Naive B cell (primary cell): Measurements from ENCODE around the gene HOXA13. TPM values are rescaled to one million over a fixed set of nuclear protein-coding genes. Genes with fewer than 3 reads are reported as not detected.

ENCODE experiments used
- ATAC-seq, 2 donors: fragments of 150-1000 bp; cut with Tn5 transposase; 2 replicates each; pipeline ENCODE4 v1.10.0; 2021; ENCODE audit warnings: low read depth in 2 of 2, mild to moderate bottlenecking in 2 of 2, moderate library complexity in 2 of 2
- DNase-seq: peaks from one replicate; pipeline ENCODE4 v3.0.0; 2022
- H3K27ac Mint-ChIP-seq, 6 donors: one replicate each; pipeline ENCODE4 v1.8.0; 2020 to 2022; ENCODE audit warnings: mild to moderate bottlenecking in 6 of 6, mixed read lengths in 6 of 6, moderate library complexity in 5 of 6, inconsistent platforms in 2 of 6
- H3K27me3 Mint-ChIP-seq, 3 donors: one replicate each; pipeline ENCODE4 v1.8.0; 2021 to 2022; ENCODE audit warnings: mixed read lengths in 3 of 3, mild to moderate bottlenecking in 1 of 3
- H3K36me3 Mint-ChIP-seq, 2 donors: one replicate each; pipeline ENCODE4 v1.8.0; 2020 to 2022; ENCODE audit warnings: mixed read lengths in 2 of 2, inconsistent platforms in 1 of 2, mild to moderate bottlenecking in 1 of 2
- H3K4me1 Mint-ChIP-seq, 3 donors: one replicate each; pipeline ENCODE4 v1.8.0; 2020 to 2022; ENCODE audit warnings: mixed read lengths in 3 of 3, inconsistent platforms in 1 of 3, mild to moderate bottlenecking in 1 of 3, moderate library complexity in 1 of 3
- H3K4me3 Mint-ChIP-seq, 8 donors: one replicate each; pipeline ENCODE4 v1.8.0; 2020 to 2022; ENCODE audit warnings: mild to moderate bottlenecking in 8 of 8, mixed read lengths in 8 of 8, moderate library complexity in 8 of 8, inconsistent platforms in 2 of 8
- H3K9me3 Mint-ChIP-seq, 7 donors: one replicate each; pipeline ENCODE4 v1.8.0; 2020 to 2022; ENCODE audit warnings: mixed read lengths in 7 of 7, mild to moderate bottlenecking in 5 of 7, inconsistent platforms in 2 of 7, moderate library complexity in 1 of 7
- polyA plus RNA-seq, 6 donors: library from polyadenylated mRNA; unstranded; fragments of 300-500 nt; fragmentation: Illumina TruSeq; gene quantifications; one replicate each; pipeline ENCODE4 v1.2.3, GENCODE V29; 2021; ENCODE audit warnings: low read depth in 6 of 6

The HOXA13 gene
- polyA plus RNA-seq, 6 donors from 2014 or later: not detected

- peaks cover 31 to 76% (median 51%) of the 10 kb centered on the region in 3 donors for H3K27me3 Mint-ChIP-seq
- peaks cover 0 to 25% (median 2%) of the 10 kb centered on the region in 7 donors for H3K9me3 Mint-ChIP-seq
- ATAC-seq (no peak), DNase-seq (no peak)
- H3K27ac Mint-ChIP-seq: peak overlapping the region in 4 of 6 donors; percentile 79 to 93 (median 92)
- H3K4me1 Mint-ChIP-seq: peaks cover 13 to 32% (median 29%) of the 10 kb centered on the region in 3 donors
- H3K4me3 Mint-ChIP-seq: peak overlapping the region in 4 of 8 donors; percentile 23 to 80 (median 72)
- peaks cover 4 to 7% of the 10 kb centered on the region in 2 donors for H3K36me3 Mint-ChIP-seq
Measured at GRCh38 chr7:27163288-27164044, 36.4 kb downstream of the HOXA13 start.

DNA sequence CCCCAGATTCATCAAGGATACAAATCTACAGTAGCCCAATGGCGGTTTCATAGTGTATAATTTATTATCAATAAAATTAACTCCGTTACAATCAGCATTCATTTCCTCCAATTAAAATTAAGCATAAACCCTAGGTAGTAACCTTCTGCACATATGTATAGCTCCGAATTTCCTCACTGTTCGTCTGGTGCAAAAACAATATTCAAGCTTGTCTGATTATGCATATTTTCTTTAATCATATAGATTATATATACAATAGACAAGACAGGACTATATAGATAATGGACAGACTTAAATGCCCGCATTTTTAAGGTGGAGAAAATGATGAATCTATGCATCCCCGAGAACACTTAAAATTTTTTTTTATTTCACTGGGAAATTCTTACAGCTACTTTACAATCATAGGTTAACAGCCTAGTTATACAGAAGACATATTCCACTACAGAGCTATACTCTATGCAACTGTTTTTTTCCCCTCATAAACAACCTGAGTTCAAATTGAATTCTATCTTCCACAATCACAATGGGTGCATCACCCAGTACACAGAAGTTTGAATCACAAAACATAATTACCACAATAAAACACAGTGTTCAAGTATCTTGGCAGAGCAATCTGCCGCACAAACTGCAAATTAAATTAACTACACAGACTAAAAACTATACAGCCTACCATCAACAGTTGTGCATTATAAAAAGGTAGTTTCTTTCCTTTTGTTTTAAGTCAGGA lies 37.2 kb downstream of the HOXA13 start:
- Mint-ChIP-seq H3K27me3 (peaks cover 37 to 76% (median 56%) of the 10 kb centered on the region in 3 donors), H3K4me3 (peak overlapping the region in 2 of 8 donors; percentile 64 to 80), H3K27ac (peak overlapping the region in 2 of 6 donors; percentile 83 to 93), H3K4me1 (peaks cover 20 to 38% (median 32%) of the 10 kb centered on the region in 3 donors), H3K9me3 (peaks cover 0 to 27% (median 5%) of the 10 kb centered on the region in 7 donors), H3K36me3 (peaks cover 4 to 11% of the 10 kb centered on the region in 2 donors)
- DNase-seq (no peak), ATAC-seq (no peak)

- Mint-ChIP-seq H3K27ac (peak overlapping the region in 1 of 6 donors; percentile 89), H3K36me3 (peaks cover 4 to 8% of the 10 kb centered on the region in 2 donors), H3K4me1 (peaks cover 21 to 35% (median 33%) of the 10 kb centered on the region in 3 donors), H3K9me3 (peaks cover 0 to 24% (median 5%) of the 10 kb centered on the region in 7 donors), H3K27me3 (peaks cover 40 to 76% (median 53%) of the 10 kb centered on the region in 3 donors), H3K4me3 (peak overlapping the region in 5 of 8 donors; percentile 39 to 80 (median 45))
- DNase-seq: no peak
- ATAC-seq: no peak
Measured at GRCh38 chr7:27161721-27162560, 38.0 kb downstream of the HOXA13 start.

DNA sequence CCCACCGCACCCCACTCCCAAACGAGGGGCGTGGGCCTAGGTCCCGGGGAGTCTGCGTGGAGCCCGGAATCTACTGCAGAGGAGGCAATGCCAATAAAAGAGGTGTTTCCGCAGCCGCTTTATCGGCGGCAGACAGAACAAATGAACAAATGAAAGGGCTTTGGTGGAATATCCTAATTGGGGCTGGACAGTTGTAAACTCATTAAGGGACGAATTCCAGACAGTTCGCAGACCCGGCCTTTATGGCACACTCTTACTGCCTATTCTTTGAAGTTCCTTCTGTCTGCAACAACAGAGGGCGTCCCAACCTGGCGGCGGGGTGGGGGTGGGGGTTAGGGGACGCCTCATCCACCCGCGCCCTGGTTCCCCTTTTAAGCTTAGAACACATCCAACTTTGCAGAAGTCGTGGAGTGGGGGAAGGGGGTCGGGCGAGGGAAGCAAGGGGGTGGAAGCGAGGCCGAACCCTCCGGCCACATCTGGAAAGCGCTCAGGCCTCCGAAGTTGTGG lies 38.6 kb downstream of the HOXA13 start:
- ATAC-seq (peak; percentile 56 to 57), DNase-seq (no peak)
- H3K9me3 Mint-ChIP-seq: peaks cover 0 to 27% (median 5%) of the 10 kb centered on the region in 7 donors
- peak overlapping the region in 4 of 6 donors; percentile 64 to 93 (median 75) for H3K27ac Mint-ChIP-seq
- H3K36me3 Mint-ChIP-seq: peaks cover 4 to 8% of the 10 kb centered on the region in 2 donors
- peaks cover 40 to 76% (median 51%) of the 10 kb centered on the region in 3 donors for H3K27me3 Mint-ChIP-seq
- H3K4me1 Mint-ChIP-seq: peaks cover 21 to 35% (median 35%) of the 10 kb centered on the region in 3 donors
- H3K4me3 Mint-ChIP-seq: peak overlapping the region; percentile 74 to 89 (median 81)

- Mint-ChIP-seq H3K4me3 (peak overlapping the region; percentile 74 to 89 (median 82)), H3K27ac (peak overlapping the region in 4 of 6 donors; percentile 83 to 98 (median 86)), H3K9me3 (peaks cover 0 to 26% (median 5%) of the 10 kb centered on the region in 7 donors), H3K27me3 (peaks cover 40 to 74% (median 53%) of the 10 kb centered on the region in 3 donors), H3K36me3 (peaks cover 2 to 8% of the 10 kb centered on the region in 2 donors), H3K4me1 (peaks cover 22 to 35% (median 35%) of the 10 kb centered on the region in 3 donors)
- ATAC-seq (peak; percentile 72 to 79), DNase-seq (peak; percentile 81)
Measured at GRCh38 chr7:27160546-27161213, 39.2 kb downstream of the HOXA13 start.

GRCh38 chr7:27160145-27160545 lies 39.7 kb downstream of the HOXA13 start:
- ATAC-seq (peak; percentile 23 to 30), DNase-seq (no peak)
- H3K27me3 Mint-ChIP-seq: peaks cover 44 to 77% (median 59%) of the 10 kb centered on the region in 3 donors
- H3K9me3 Mint-ChIP-seq: peaks cover 0 to 27% (median 5%) of the 10 kb centered on the region in 7 donors
- peak overlapping the region in 4 of 6 donors; percentile 78 to 98 (median 86) for H3K27ac Mint-ChIP-seq
- H3K4me1 Mint-ChIP-seq: peaks cover 25 to 39% (median 39%) of the 10 kb centered on the region in 3 donors
- peaks cover 0 to 8% of the 10 kb centered on the region in 2 donors for H3K36me3 Mint-ChIP-seq
- H3K4me3 Mint-ChIP-seq: peak overlapping the region; percentile 71 to 88 (median 80)

GRCh38 chr7:27159266-27160144 lies 40.4 kb downstream of the HOXA13 start:
- peak overlapping the region in 4 of 6 donors; percentile 88 to 98 (median 92) for H3K27ac Mint-ChIP-seq
- H3K27me3 Mint-ChIP-seq: peaks cover 49 to 83% (median 63%) of the 10 kb centered on the region in 3 donors
- no peak for DNase-seq
- H3K9me3 Mint-ChIP-seq: peaks cover 0 to 33% (median 5%) of the 10 kb centered on the region in 7 donors
- H3K4me1 Mint-ChIP-seq: peaks cover 29 to 45% (median 40%) of the 10 kb centered on the region in 3 donors
- H3K36me3 Mint-ChIP-seq: peaks cover 0 to 14% of the 10 kb centered on the region in 2 donors
- peak overlapping the region; percentile 24 to 88 (median 80) for H3K4me3 Mint-ChIP-seq
- no peak for ATAC-seq

- peaks cover 0 to 15% of the 10 kb centered on the region in 2 donors for H3K36me3 Mint-ChIP-seq
- H3K27me3 Mint-ChIP-seq: peaks cover 51 to 84% (median 63%) of the 10 kb centered on the region in 3 donors
- peak overlapping the region in 5 of 8 donors; percentile 15 to 79 (median 44) for H3K4me3 Mint-ChIP-seq
- peaks cover 0 to 33% (median 5%) of the 10 kb centered on the region in 7 donors for H3K9me3 Mint-ChIP-seq
- no peak for DNase-seq
- ATAC-seq: no peak
- H3K4me1 Mint-ChIP-seq: peaks cover 23 to 44% (median 44%) of the 10 kb centered on the region in 3 donors
- H3K27ac Mint-ChIP-seq: peak overlapping the region in 4 of 6 donors; percentile 88 to 98 (median 92)
Measured at GRCh38 chr7:27158436-27159265, 41.2 kb downstream of the HOXA13 start.

GRCh38 chr7:27157702-27158431 lies 42.0 kb downstream of the HOXA13 start:
- Mint-ChIP-seq H3K4me3 (peak overlapping the region in 7 of 8 donors; percentile 23 to 83 (median 48)), H3K27ac (peak overlapping the region in 5 of 6 donors; percentile 27 to 98 (median 91))
- no peak for DNase-seq

More at GRCh38 chr7:27157702-27158431, 42.0 kb downstream of the HOXA13 start:
- Mint-ChIP-seq H3K4me1 (peaks cover 20 to 44% (median 43%) of the 10 kb centered on the region in 3 donors), H3K27me3 (peaks cover 51 to 83% (median 63%) of the 10 kb centered on the region in 3 donors), H3K36me3 (peaks cover 0 to 15% of the 10 kb centered on the region in 2 donors), H3K9me3 (peaks cover 0 to 32% (median 5%) of the 10 kb centered on the region in 7 donors)
- no peak for ATAC-seq
